Measurements from ENCODE around the gene LCOR. TPM values are rescaled to one million over a fixed set of nuclear protein-coding genes. Genes with fewer than 3 reads are reported as not detected.

Gene LCOR
- total RNA-seq, 1 experiment from 2014 or later: 23.9 TPM

DNA sequence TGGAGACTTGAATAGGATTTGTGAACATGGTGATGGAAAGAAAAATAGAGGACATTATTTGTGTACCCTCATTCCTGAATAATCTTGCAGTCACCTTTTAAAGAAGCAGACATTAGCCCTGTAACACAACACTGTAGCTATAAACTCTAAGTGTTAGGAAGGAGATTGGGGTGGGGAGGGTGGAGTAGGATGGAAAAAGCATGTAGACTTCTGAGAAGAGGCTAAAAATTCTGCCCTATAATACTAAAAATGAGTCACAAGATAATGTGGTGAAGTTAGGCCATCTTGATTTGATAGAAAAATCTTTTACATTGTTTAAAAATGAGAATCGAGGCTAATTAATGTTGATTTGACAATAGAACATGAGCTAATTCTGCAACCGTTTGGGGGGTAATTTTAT, 128.8 kb downstream of the LCOR start:
- ChIA-PET POLR2A (no interaction called here), CTCF (no interaction called here)
- no peak for TF ChIP-seq MYBL2 (CRISPR knock-in tag; IDR thresholded peaks at IDR 0.05)
- TF ChIP-seq, protein P1, sequence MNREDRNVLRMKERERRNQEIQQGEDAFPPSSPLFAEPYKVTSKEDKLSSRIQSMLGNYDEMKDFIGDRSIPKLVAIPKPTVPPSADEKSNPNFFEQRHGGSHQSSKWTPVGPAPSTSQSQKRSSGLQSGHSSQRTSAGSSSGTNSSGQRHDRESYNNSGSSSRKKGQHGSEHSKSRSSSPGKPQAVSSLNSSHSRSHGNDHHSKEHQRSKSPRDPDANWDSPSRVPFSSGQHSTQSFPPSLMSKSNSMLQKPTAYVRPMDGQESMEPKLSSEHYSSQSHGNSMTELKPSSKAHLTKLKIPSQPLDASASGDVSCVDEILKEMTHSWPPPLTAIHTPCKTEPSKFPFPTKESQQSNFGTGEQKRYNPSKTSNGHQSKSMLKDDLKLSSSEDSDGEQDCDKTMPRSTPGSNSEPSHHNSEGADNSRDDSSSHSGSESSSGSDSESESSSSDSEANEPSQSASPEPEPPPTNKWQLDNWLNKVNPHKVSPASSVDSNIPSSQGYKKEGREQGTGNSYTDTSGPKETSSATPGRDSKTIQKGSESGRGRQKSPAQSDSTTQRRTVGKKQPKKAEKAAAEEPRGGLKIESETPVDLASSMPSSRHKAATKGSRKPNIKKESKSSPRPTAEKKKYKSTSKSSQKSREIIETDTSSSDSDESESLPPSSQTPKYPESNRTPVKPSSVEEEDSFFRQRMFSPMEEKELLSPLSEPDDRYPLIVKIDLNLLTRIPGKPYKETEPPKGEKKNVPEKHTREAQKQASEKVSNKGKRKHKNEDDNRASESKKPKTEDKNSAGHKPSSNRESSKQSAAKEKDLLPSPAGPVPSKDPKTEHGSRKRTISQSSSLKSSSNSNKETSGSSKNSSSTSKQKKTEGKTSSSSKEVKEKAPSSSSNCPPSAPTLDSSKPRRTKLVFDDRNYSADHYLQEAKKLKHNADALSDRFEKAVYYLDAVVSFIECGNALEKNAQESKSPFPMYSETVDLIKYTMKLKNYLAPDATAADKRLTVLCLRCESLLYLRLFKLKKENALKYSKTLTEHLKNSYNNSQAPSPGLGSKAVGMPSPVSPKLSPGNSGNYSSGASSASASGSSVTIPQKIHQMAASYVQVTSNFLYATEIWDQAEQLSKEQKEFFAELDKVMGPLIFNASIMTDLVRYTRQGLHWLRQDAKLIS (CRISPR knock-in tag; IDR thresholded peaks at IDR 0.05; ENCODE audit: borderline replicate concordance): no peak
- no peak for TF ChIP-seq GTF2I (CRISPR knock-in tag; conservative IDR thresholded peaks at IDR 0.05)
- no peak for TF ChIP-seq NFE2L1 (CRISPR knock-in tag; IDR thresholded peaks at IDR 0.05)
- no peak for TF ChIP-seq IRF2 (CRISPR knock-in tag; IDR thresholded peaks at IDR 0.05; ENCODE audit: borderline replicate concordance, low read depth)
- no peak for TF ChIP-seq SOX15 (CRISPR knock-in tag; IDR thresholded peaks at IDR 0.05)
- no peak for TF ChIP-seq ATF2 (CRISPR knock-in tag; IDR thresholded peaks at IDR 0.05; ENCODE audit: borderline replicate concordance, low read depth)
- TF ChIP-seq ZBTB21 (CRISPR knock-in tag; IDR thresholded peaks at IDR 0.05; ENCODE audit: borderline replicate concordance): no peak
- TF ChIP-seq, protein P2, sequence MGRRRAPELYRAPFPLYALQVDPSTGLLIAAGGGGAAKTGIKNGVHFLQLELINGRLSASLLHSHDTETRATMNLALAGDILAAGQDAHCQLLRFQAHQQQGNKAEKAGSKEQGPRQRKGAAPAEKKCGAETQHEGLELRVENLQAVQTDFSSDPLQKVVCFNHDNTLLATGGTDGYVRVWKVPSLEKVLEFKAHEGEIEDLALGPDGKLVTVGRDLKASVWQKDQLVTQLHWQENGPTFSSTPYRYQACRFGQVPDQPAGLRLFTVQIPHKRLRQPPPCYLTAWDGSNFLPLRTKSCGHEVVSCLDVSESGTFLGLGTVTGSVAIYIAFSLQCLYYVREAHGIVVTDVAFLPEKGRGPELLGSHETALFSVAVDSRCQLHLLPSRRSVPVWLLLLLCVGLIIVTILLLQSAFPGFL (CRISPR knock-in tag; IDR thresholded peaks at IDR 0.05; ENCODE audit: borderline replicate concordance): no peak
- TF ChIP-seq, protein P3, sequence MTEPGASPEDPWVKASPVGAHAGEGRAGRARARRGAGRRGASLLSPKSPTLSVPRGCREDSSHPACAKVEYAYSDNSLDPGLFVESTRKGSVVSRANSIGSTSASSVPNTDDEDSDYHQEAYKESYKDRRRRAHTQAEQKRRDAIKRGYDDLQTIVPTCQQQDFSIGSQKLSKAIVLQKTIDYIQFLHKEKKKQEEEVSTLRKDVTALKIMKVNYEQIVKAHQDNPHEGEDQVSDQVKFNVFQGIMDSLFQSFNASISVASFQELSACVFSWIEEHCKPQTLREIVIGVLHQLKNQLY (CRISPR knock-in tag; IDR thresholded peaks at IDR 0.05): no peak
- TF ChIP-seq MXD4 (CRISPR knock-in tag; IDR thresholded peaks at IDR 0.05; ENCODE audit: borderline replicate concordance): no peak
- no peak for TF ChIP-seq ZNF281 (CRISPR knock-in tag; IDR thresholded peaks at IDR 0.05)
- no peak overlapping the region for H3K27ac Mint-ChIP-seq
- DNase-seq (ENCODE audit: low spot score) (no peak), ATAC-seq (no peak)
- no peaks in the 10 kb centered on the region for H3K27me3 Mint-ChIP-seq (ENCODE audit: low read depth)
- H3K4me1 Mint-ChIP-seq: no peaks in the 10 kb centered on the region
- no peak overlapping the region for H3K4me3 Mint-ChIP-seq
- peaks cover 1% of the 10 kb centered on the region; the same call in 1 of the 2 replicates for H3K36me3 Mint-ChIP-seq
- H3K9me3 Mint-ChIP-seq: no peaks in the 10 kb centered on the region

DNA sequence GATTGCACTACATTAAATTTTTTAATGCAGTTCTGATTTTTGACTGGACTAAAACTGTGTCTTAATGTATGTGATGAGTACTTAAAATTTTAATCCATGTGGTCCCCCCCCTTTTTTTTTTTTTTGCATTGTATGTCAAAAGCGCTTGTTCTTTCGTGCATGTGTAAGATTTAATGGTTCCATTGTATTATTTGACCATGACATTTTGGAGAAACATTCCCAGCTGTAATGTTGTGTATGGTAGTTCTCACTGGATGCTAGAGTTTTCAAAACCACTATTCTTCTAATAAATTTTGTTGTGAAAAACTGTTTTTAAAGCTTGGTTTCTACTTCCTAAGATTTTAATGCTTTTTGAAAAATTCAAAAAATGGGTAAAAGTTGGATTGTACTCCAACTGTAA, 132.0 kb downstream of the LCOR start:
- ChIA-PET POLR2A (no interaction called here), CTCF (no interaction called here)
- Mint-ChIP-seq H3K27ac (no peak overlapping the region), H3K36me3 (no peaks in the 10 kb centered on the region), H3K4me3 (no peak overlapping the region), H3K27me3 (ENCODE audit: low read depth) (no peaks in the 10 kb centered on the region), H3K4me1 (0 out of 2 replicates have a peak, but pooled peaks cover 3% of the 10 kb centered on the region), H3K9me3 (no peaks in the 10 kb centered on the region)
- no peak for ATAC-seq
- no peak for DNase-seq (ENCODE audit: low spot score)
- TF ChIP-seq MYBL2 (CRISPR knock-in tag; IDR thresholded peaks at IDR 0.05) (no peak), TEAD1 (CRISPR knock-in tag; IDR thresholded peaks at IDR 0.05) (no peak), ATF2 (CRISPR knock-in tag; IDR thresholded peaks at IDR 0.05; ENCODE audit: borderline replicate concordance, low read depth) (no peak), FOXP1 (CRISPR knock-in tag; IDR thresholded peaks at IDR 0.05; ENCODE audit: borderline replicate concordance) (no peak), RELA (CRISPR knock-in tag; IDR thresholded peaks at IDR 0.05; ENCODE audit: borderline replicate concordance) (no peak), NFATC4 (CRISPR knock-in tag; IDR thresholded peaks at IDR 0.05) (no peak), ATF6 (CRISPR knock-in tag; IDR thresholded peaks at IDR 0.05) (no peak), ERG (CRISPR knock-in tag; IDR thresholded peaks at IDR 0.05) (no peak)
- TF ChIP-seq, protein P4, sequence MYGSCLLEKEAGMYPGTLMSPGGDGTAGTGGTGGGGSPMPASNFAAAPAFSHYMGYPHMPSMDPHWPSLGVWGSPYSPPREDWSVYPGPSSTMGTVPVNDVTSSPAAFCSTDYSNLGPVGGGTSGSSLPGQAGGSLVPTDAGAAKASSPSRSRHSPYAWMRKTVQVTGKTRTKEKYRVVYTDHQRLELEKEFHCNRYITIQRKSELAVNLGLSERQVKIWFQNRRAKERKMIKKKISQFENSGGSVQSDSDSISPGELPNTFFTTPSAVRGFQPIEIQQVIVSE (CRISPR knock-in tag; IDR thresholded peaks at IDR 0.05; ENCODE audit: borderline replicate concordance): no peak
